ENCODE data around the gene MED25. TPM values are rescaled to one million over a fixed set of nuclear protein-coding genes. Genes with fewer than 3 reads are reported as not detected.

The MED25 gene
- total RNA-seq, 4 donors from 2014 or later, result 14.4 to 32.2 (median 19.6) TPM

DNA sequence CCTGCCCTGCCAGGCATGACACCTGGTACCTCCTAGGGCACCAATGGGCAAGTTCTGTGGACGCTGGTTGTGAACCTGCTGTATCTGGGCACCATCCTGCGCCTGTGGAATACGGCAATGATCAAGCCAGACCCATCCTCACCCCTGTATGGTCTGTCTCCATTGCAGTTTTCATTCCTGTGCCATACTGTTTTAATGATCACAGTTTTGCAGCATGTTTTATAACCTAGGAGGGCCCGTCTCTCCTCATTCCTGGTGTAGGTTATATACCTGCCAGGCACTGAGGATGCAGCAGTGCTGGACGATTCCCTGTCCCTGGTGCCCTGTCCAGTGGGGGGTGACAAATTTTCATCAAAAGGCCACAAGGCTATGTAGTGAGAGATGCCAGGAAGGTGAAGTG is 65.0 kb downstream of the MED25 start:
- TF ChIP-seq, protein P1, sequence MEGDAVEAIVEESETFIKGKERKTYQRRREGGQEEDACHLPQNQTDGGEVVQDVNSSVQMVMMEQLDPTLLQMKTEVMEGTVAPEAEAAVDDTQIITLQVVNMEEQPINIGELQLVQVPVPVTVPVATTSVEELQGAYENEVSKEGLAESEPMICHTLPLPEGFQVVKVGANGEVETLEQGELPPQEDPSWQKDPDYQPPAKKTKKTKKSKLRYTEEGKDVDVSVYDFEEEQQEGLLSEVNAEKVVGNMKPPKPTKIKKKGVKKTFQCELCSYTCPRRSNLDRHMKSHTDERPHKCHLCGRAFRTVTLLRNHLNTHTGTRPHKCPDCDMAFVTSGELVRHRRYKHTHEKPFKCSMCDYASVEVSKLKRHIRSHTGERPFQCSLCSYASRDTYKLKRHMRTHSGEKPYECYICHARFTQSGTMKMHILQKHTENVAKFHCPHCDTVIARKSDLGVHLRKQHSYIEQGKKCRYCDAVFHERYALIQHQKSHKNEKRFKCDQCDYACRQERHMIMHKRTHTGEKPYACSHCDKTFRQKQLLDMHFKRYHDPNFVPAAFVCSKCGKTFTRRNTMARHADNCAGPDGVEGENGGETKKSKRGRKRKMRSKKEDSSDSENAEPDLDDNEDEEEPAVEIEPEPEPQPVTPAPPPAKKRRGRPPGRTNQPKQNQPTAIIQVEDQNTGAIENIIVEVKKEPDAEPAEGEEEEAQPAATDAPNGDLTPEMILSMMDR (IDR thresholded peaks at IDR 0.05), result no peak
- DNase-seq (ENCODE audit: low spot score), result no peak
- no peak for ATAC-seq (ENCODE audit: low FRiP score)

DNA sequence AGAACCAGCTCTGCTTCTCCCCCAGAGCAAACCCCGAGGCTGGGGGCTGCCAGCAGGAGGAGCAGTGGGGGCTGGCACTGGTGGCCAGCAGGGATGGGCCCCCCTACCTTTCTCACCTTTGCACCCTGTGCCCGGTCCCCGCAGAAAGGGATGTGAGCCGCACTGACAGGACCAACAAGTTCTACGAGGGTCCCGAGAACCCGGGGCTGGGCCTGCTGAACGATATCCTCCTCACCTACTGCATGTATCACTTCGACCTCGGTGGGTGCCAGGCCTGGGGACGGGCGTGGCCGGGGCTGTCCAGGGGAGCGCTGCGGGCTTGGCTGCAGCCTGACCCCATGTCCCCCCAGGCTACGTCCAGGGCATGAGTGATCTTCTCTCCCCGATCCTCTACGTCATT is 66.0 kb downstream of the MED25 start:
- DNase-seq (ENCODE audit: low spot score) (no peak), ATAC-seq (ENCODE audit: low FRiP score) (no peak)
- TF ChIP-seq, protein P1 (IDR thresholded peaks at IDR 0.05), result no peak

DNA sequence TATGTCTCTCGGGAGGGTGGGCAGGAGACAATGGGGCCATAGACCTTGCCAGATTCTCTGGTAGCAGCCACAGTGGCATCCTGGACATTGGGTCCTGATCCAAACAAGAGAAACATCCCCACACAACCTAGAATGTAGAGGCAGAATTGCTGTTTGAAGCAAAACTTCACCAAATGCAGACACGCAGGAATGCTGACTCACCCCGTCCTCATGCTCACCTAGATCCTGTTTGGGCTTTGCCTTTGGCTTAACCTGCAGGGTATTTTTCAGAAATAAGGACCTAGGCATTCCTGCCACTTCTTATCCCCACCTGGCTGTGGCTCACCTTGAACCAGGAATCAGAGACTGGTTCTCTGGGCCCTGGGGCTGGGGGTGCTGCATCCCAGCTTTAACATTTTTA is 66.7 kb downstream of the MED25 start:
- no peak for ATAC-seq (ENCODE audit: low FRiP score)
- TF ChIP-seq, protein P1 (IDR thresholded peaks at IDR 0.05), result no peak
- no peak for DNase-seq (ENCODE audit: low spot score)

Small RNAs within 50 kb of the gene (small RNA-seq; reads per million reads assigned to genes)
- gene MIR4749 (not detected), gene MIR6799 (not detected)

Other genes with a start within 250 kb of the MED25 start
- 10 to 100 TPM; 36.9 to 70.8 (median 46.4) TPM for gene NOSIP, start 237.7 kb upstream of the MED25 start, total RNA-seq
- 1 to 10 TPM in 2 of 4 donors, under 1 TPM in 1, not detected in 1; 0.79 to 5.2 (median 2.3) TPM for gene PRRG2, start 237.0 kb upstream of the MED25 start, total RNA-seq
- 10 to 100 TPM in 1 of 4 donors, 1 to 10 TPM in 3; 3.3 to 11.3 (median 4.1) TPM for gene PRR12, start 227.1 kb upstream of the MED25 start, total RNA-seq
- 10 to 100 TPM; 72.2 to 91.0 (median 76.8) TPM for gene RRAS, start 178.1 kb upstream of the MED25 start, total RNA-seq
- 10 to 100 TPM in 2 of 4 donors, 1 to 10 TPM in 2; 8.8 to 13.6 (median 11.5) TPM for gene SCAF1, start 176.1 kb upstream of the MED25 start, total RNA-seq
- gene IRF3, start 152.4 kb upstream of the MED25 start, total RNA-seq, result 10 to 100 TPM; 32.4 to 62.7 (median 36.4) TPM
- 1 to 10 TPM; 3.6 to 9.2 (median 5.9) TPM for gene BCL2L12, start 152.4 kb upstream of the MED25 start, total RNA-seq
- gene PRMT1, start 141.0 kb upstream of the MED25 start, total RNA-seq, result 100 to 1,000 TPM; 150 to 250 (median 170) TPM
- gene ADM5, start 128.7 kb upstream of the MED25 start, total RNA-seq, result 1 to 10 TPM; 1.2 to 3.4 (median 2.3) TPM
- 1 to 10 TPM; 1.8 to 5.9 (median 4.8) TPM for gene CPT1C, start 127.2 kb upstream of the MED25 start, total RNA-seq
- gene TSKS, start 55.0 kb upstream of the MED25 start, total RNA-seq, result 10 to 100 TPM in 1 of 4 donors, under 1 TPM in 3; 0.36 to 14.2 (median 0.44) TPM
- 10 to 100 TPM; 63.9 to 88.0 (median 72.4) TPM for gene AP2A1, start 51.3 kb upstream of the MED25 start, total RNA-seq
- gene FUZ, start 5.0 kb upstream of the MED25 start, total RNA-seq, result 10 to 100 TPM; 10.2 to 20.3 (median 17.0) TPM
- 10 to 100 TPM; 37.3 to 64.8 (median 58.1) TPM for gene PTOV1, start 32.9 kb downstream of the MED25 start, total RNA-seq
- gene PNKP, start 49.3 kb downstream of the MED25 start, total RNA-seq, result 10 to 100 TPM; 33.9 to 69.7 (median 50.2) TPM
- gene AKT1S1, start 59.1 kb downstream of the MED25 start, total RNA-seq, result 10 to 100 TPM; 12.2 to 18.3 (median 14.7) TPM
- gene TBC1D17, start 59.4 kb downstream of the MED25 start, total RNA-seq, result 10 to 100 TPM; 15.6 to 24.9 (median 22.3) TPM
- gene IL4I1, start 78.6 kb downstream of the MED25 start, total RNA-seq, result 1 to 10 TPM in 2 of 4 donors, under 1 TPM in 1, not detected in 1; 0.56 to 5.5 (median 1.5) TPM
- 10 to 100 TPM; 10.2 to 17.7 (median 15.7) TPM for gene ATF5, start 110.9 kb downstream of the MED25 start, total RNA-seq
- gene NUP62, start 111.2 kb downstream of the MED25 start, total RNA-seq, result 10 to 100 TPM; 24.9 to 45.5 (median 30.6) TPM
- 1 to 10 TPM; 1.7 to 9.0 (median 5.1) TPM for gene SIGLEC11, start 142.9 kb downstream of the MED25 start, total RNA-seq
- 10 to 100 TPM; 14.4 to 43.0 (median 27.6) TPM for gene VRK3, start 207.1 kb downstream of the MED25 start, total RNA-seq
- gene ZNF473, start 207.7 kb downstream of the MED25 start, total RNA-seq, result 10 to 100 TPM in 2 of 4 donors, 1 to 10 TPM in 2; 7.3 to 13.6 (median 10.6) TPM

All from omental fat pad (tissue), 4 donors.